ENCODE results near the gene CXorf58.

DNA sequence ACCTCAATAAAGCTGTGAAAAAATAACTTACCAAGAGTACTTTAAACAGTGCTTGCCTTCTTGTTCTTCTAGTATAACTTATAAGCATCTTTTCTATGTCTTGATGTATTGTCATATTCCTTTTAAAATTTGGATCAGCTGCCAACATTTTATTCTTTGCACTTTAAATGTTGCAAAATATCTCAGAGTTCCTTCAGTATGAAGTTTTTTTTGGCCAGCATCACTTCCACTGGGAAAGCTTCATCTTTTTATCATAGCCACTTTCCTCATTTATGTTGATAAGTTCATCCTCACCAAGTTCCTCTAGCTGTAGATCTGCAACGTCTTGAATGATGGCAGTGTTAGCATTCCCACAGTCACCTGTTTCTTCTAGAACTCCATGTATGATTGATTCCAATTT, 24.2 kb downstream of the CXorf58 start:
- TF ChIP-seq, protein P1, sequence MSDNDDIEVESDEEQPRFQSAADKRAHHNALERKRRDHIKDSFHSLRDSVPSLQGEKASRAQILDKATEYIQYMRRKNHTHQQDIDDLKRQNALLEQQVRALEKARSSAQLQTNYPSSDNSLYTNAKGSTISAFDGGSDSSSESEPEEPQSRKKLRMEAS (IDR thresholded peaks at IDR 0.05) = no peak
- no peak for TF ChIP-seq TAF1 (CRISPR knock-in tag; IDR thresholded peaks at IDR 0.05)
- no peak for TF ChIP-seq YY1 (IDR thresholded peaks at IDR 0.05; ENCODE audit: insufficient read depth, insufficient replicate concordance, low read depth, low read length)
- no peak for TF ChIP-seq NFIC (IDR thresholded peaks at IDR 0.05; ENCODE audit: low read length)
- no peak for TF ChIP-seq PAX8 (CRISPR knock-in tag; IDR thresholded peaks at IDR 0.05; ENCODE audit: borderline replicate concordance)
- TF ChIP-seq RAD21 (CRISPR knock-in tag; IDR thresholded peaks at IDR 0.05) = no peak
- no peak for TF ChIP-seq ZNF792 (CRISPR knock-in tag; IDR thresholded peaks at IDR 0.05)
- no peak for TF ChIP-seq POLR2AphosphoS5 (IDR thresholded peaks at IDR 0.05; ENCODE audit: low read depth, low read length)
- no peak for TF ChIP-seq ZNF891 (CRISPR knock-in tag; IDR thresholded peaks at IDR 0.05)
- TF ChIP-seq RFX3 (CRISPR knock-in tag; IDR thresholded peaks at IDR 0.05) = no peak
- TF ChIP-seq NFE2 (CRISPR knock-in tag; IDR thresholded peaks at IDR 0.05) = no peak
- no peak for TF ChIP-seq SMAD3 (CRISPR knock-in tag; IDR thresholded peaks at IDR 0.05)
- no peak for TF ChIP-seq ZZZ3 (CRISPR knock-in tag; IDR thresholded peaks at IDR 0.05; ENCODE audit: borderline replicate concordance)
